Epidermal melanocyte (primary cell): ENCODE results near the gene RXRA.

Experiments used
- DNase-seq: peaks from one replicate; pipeline ENCODE4 v3.0.0; 2011; ENCODE audit warnings: low spot score; ENCODE audit not compliant: insufficient read length

RXRA gene

GRCh38 chr9:134381272-134381661 lies 55.0 kb downstream of the RXRA start:
- DNase-seq = no peak

- DNase-seq = no peak
These were observed 55.6 kb downstream of the RXRA start for GRCh38 chr9:134381671-134382516.

- no peak for DNase-seq
These were observed 56.5 kb downstream of the RXRA start for GRCh38 chr9:134382733-134383132.

- DNase-seq = no peak
These were observed 56.9 kb downstream of the RXRA start for GRCh38 chr9:134383148-134383547.

- peak; percentile 82 for DNase-seq
These were observed 58.7 kb downstream of the RXRA start for GRCh38 chr9:134384811-134385479.

- no peak for DNase-seq
These were observed 59.7 kb downstream of the RXRA start for GRCh38 chr9:134385915-134386314.

- no peak for DNase-seq
These were observed 60.9 kb downstream of the RXRA start for GRCh38 chr9:134386951-134387831.

GRCh38 chr9:134388289-134388808 lies 62.1 kb downstream of the RXRA start:
- no peak for DNase-seq

GRCh38 chr9:134388976-134389375 lies 62.7 kb downstream of the RXRA start:
- no peak for DNase-seq

- DNase-seq = no peak
These were observed 63.4 kb downstream of the RXRA start for GRCh38 chr9:134389642-134390041.

GRCh38 chr9:134390537-134390936 lies 64.3 kb downstream of the RXRA start:
- DNase-seq = no peak

GRCh38 chr9:134390947-134391318 lies 64.7 kb downstream of the RXRA start:
- no peak for DNase-seq

- DNase-seq = no peak
These were observed 65.3 kb downstream of the RXRA start for GRCh38 chr9:134391319-134392231.

- no peak for DNase-seq
These were observed 66.6 kb downstream of the RXRA start for GRCh38 chr9:134392900-134393299.

- no peak for DNase-seq
These were observed 67.5 kb downstream of the RXRA start for GRCh38 chr9:134393582-134394280.

- no peak for DNase-seq
These were observed 68.8 kb downstream of the RXRA start for GRCh38 chr9:134395002-134395517.

- no peak for DNase-seq
These were observed 69.5 kb downstream of the RXRA start for GRCh38 chr9:134395737-134396257.

- DNase-seq = no peak
These were observed 70.0 kb downstream of the RXRA start for GRCh38 chr9:134396258-134396742.

- DNase-seq = no peak
These were observed 70.6 kb downstream of the RXRA start for GRCh38 chr9:134396825-134397224.
